ENCODE results near the gene CENPH. TPM values are rescaled to one million over a fixed set of nuclear protein-coding genes. Genes with fewer than 3 reads are reported as not detected.

The CENPH gene
- total RNA-seq, 4 donors from 2014 or later = 4.8 to 10.4 (median 9.0) TPM

DNA sequence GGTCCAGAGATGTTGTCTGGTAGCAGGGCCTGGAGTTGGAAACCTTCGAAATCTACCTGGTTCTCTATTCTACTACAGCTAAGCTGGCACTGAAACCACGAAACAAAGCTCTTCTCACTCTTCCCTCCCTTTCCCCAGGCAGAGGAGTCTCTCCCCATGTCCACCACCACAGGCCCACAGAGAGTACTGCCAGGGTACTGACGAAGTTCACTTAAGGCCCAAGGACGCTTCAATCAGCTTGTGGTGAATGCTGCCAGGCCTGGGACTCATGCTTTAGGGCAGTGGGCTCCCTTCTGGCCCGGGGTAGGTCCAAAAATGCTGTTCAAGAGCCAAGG, 39.7 kb upstream of the CENPH start:
- H3K27ac ChIP-seq = no peak overlapping the region
- H3K9me3 ChIP-seq = no peaks in the 10 kb centered on the region
- no peak for DNase-seq
- H3K27me3 ChIP-seq = no peaks in the 10 kb centered on the region
- H3K36me3 ChIP-seq = no peaks in the 10 kb centered on the region
- intact Hi-C loops (cut with DNase I) = no loop called here
- no peaks in the 10 kb centered on the region for H3K4me1 ChIP-seq
- TF ChIP-seq, protein P1, sequence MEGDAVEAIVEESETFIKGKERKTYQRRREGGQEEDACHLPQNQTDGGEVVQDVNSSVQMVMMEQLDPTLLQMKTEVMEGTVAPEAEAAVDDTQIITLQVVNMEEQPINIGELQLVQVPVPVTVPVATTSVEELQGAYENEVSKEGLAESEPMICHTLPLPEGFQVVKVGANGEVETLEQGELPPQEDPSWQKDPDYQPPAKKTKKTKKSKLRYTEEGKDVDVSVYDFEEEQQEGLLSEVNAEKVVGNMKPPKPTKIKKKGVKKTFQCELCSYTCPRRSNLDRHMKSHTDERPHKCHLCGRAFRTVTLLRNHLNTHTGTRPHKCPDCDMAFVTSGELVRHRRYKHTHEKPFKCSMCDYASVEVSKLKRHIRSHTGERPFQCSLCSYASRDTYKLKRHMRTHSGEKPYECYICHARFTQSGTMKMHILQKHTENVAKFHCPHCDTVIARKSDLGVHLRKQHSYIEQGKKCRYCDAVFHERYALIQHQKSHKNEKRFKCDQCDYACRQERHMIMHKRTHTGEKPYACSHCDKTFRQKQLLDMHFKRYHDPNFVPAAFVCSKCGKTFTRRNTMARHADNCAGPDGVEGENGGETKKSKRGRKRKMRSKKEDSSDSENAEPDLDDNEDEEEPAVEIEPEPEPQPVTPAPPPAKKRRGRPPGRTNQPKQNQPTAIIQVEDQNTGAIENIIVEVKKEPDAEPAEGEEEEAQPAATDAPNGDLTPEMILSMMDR (IDR thresholded peaks at IDR 0.05) = no peak
- TF ChIP-seq POLR2A (IDR thresholded peaks at IDR 0.05) = no peak
- 94 to 100% methylated on average over 5 of the region's 5 CpGs for WGBS, 2 donors
- H3K4me3 ChIP-seq = no peak overlapping the region

DNA sequence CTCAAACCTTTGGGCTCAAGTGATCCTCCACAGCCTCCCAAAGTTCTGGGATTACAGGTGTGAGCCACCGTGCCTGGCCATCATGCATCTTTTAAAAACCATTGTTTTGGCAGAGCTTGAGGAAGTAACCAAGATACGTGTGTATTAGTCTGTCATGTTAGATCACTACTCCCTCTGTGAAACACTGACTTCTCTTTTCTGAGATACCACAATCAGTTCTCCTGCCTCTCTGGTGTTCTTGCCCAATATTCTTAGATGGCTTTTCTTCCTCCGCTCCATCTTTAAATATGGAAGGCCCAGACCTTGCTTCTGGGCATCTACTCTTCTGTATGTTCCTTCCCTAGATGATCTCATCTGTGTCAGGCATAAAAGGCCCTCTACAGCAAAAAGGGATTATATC, 36.7 kb upstream of the CENPH start:
- Histone ChIP-seq H3K36me3 (no peaks in the 10 kb centered on the region), H3K9me3 (no peaks in the 10 kb centered on the region), H3K4me3 (no peak overlapping the region), H3K27me3 (no peaks in the 10 kb centered on the region), H3K27ac (no peak overlapping the region), H3K4me1 (no peaks in the 10 kb centered on the region)
- intact Hi-C loops (cut with DNase I) = no loop called here
- TF ChIP-seq, protein P1 (IDR thresholded peaks at IDR 0.05) = no peak
- 69 to 74% methylated on average over 3 of the region's 3 CpGs for WGBS, 2 donors
- no peak for DNase-seq

DNA sequence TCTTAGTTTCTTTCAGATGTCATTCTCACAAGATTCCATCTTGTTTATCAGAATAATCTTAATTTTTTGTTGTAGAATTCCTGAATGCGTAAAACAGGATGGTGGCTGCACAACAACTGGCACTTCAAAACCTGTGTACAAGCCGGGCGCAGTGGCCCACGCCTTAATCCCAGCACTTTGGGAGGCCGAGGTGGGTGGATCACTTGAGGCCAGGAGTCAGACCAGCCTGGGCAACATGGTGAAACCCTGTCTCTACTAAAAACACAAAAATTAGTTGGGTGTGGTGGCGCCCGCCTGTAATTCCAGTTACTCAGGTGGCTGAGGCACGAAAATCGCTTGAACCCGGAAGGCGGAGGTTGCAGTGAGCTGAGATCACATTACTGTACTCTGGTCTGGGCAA, 32.9 kb upstream of the CENPH start:
- no peak overlapping the region for H3K4me3 ChIP-seq
- H3K9me3 ChIP-seq = no peaks in the 10 kb centered on the region
- 93 to 98% methylated on average over 5 to 11 of the region's 11 CpGs for WGBS, 2 donors
- H3K27ac ChIP-seq = no peak overlapping the region
- TF ChIP-seq POLR2A (IDR thresholded peaks at IDR 0.05) = no peak
- TF ChIP-seq, protein P1 (IDR thresholded peaks at IDR 0.05) = no peak
- DNase-seq = no peak
- H3K4me1 ChIP-seq = no peaks in the 10 kb centered on the region
- H3K27me3 ChIP-seq = no peaks in the 10 kb centered on the region
- no peaks in the 10 kb centered on the region for H3K36me3 ChIP-seq
- intact Hi-C loops (cut with DNase I) = no loop called here

DNA sequence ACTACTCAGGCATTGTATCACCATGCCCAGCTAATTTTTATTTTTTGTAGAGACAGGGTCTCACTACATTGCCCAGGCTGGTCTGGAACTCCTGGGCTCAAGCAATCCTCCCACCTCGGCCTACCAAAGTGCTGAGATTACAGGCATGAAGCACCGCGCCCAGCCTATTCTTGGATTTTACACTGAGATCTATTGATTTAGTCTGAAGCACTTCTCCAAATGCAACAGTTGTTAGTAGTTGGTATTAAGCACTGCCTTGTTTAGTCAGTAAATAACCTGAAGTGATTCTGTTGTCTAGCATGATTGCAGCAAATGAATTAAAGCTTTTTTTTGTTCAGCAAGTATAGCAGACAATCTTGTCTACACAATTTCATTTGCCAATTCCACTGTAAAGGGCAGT, 31.3 kb upstream of the CENPH start:
- DNase-seq = no peak
- intact Hi-C loops (cut with DNase I) = no loop called here
- H3K36me3 ChIP-seq = no peaks in the 10 kb centered on the region
- no peak overlapping the region for H3K4me3 ChIP-seq
- H3K27me3 ChIP-seq = no peaks in the 10 kb centered on the region
- H3K27ac ChIP-seq = no peak overlapping the region
- no peaks in the 10 kb centered on the region for H3K4me1 ChIP-seq
- no peak for TF ChIP-seq POLR2A (IDR thresholded peaks at IDR 0.05)
- TF ChIP-seq, protein P1 (IDR thresholded peaks at IDR 0.05) = no peak
- 94 to 100% methylated on average over 3 of the region's 3 CpGs for WGBS, 2 donors
- no peaks in the 10 kb centered on the region for H3K9me3 ChIP-seq

DNA sequence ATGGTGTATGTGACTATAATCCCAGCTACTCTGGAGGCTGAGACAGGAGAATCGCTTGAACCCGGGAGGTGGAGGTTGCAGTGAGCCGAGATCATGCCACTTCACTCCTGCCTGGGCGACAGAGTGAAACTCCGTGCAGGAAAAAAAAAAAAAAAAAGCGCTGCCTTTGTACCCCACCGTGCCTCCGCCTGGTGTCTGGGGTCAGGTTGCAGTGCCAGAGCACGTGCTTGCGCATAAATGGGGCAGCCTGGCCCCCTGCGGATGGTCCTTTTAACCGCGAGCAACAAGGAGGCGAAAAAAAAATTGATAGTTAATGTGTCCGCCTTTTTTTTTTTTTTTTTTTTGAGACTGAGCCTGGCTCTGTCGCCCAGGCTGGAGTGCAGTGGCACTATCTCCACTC, 28.7 kb upstream of the CENPH start:
- WGBS, 2 donors = 88 to 92% methylated on average over 13 to 15 of the region's 16 CpGs
- no peak overlapping the region for H3K4me3 ChIP-seq
- H3K9me3 ChIP-seq = no peaks in the 10 kb centered on the region
- TF ChIP-seq, protein P1 (IDR thresholded peaks at IDR 0.05) = no peak
- no peak for TF ChIP-seq POLR2A (IDR thresholded peaks at IDR 0.05)
- no peaks in the 10 kb centered on the region for H3K4me1 ChIP-seq
- H3K27ac ChIP-seq = no peak overlapping the region
- intact Hi-C loops (cut with DNase I) = no loop called here
- DNase-seq = no peak
- H3K27me3 ChIP-seq = no peaks in the 10 kb centered on the region
- no peaks in the 10 kb centered on the region for H3K36me3 ChIP-seq

All from esophagus squamous epithelium (tissue), 5 donors.